GM18519 (cell line): ENCODE measurements around the gene CRAMP1.

Source experiments
- ATAC-seq: cut with Tn5 transposase; IDR thresholded peaks from one replicate; pipeline ENCODE4 v1.9.1; 2021; ENCODE audit warnings: mild to moderate bottlenecking, moderate library complexity; ENCODE audit not compliant: unreplicated experiment, low FRiP score

CRAMP1 gene

DNA sequence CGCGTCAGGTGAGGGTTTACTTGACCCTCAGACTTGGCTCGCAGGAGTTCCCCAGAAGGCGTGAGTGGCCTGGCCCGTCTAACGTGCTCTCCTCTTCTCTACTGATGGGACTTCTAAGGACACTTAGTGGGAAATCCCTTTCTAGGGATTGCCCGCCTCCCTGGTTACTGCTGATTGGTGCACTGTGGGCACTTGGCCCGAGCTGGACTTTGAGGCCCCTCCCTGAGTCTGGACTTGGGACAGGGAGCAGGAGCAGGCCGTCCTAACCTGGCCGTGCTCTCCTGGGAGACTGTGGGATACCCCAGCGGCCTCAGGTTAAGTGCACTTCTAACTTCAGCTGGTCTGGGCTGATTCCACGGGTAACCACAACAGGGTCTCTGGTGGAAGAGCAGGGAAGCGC, 15.0 kb upstream of the CRAMP1 start:
- ATAC-seq: no peak

DNA sequence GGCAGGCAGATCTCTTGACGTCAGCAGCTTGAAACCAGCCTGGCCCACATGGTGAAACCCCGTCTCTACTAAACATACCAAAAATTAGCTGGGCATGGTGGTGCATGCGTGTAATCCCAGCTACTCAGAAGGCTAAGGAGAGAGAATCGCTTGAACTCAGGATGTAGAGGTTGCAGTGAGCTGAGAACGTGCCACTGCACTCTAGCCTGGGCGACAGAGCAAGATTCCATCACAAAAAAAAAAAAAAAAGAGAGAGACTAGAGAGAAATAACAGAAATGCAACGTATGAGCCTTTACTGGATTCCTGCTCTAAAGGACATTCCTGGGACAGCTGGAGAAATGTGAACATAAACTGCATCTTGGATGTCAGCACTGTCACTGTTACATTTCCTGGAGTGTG, 11.1 kb upstream of the CRAMP1 start:
- ATAC-seq: no peak

DNA sequence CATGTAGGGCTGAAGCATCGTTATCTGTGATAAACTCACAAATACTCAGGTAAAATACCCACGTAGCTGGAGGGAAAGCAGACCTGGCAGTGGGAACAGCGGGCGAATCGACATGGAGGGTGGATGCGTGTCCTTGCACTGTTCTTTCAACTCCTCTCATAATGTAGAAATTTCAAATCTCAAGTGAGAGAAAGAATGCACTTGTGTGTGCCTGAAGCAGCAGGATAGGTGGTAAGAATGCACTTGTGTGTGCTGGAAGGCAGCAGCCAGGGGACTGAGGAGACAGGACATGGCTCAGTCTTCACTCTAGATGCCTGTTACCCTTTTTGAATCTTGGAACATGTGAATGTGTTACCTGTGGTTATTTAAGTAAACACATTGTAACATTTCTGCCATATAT, 10.7 kb upstream of the CRAMP1 start:
- ATAC-seq: no peak

DNA sequence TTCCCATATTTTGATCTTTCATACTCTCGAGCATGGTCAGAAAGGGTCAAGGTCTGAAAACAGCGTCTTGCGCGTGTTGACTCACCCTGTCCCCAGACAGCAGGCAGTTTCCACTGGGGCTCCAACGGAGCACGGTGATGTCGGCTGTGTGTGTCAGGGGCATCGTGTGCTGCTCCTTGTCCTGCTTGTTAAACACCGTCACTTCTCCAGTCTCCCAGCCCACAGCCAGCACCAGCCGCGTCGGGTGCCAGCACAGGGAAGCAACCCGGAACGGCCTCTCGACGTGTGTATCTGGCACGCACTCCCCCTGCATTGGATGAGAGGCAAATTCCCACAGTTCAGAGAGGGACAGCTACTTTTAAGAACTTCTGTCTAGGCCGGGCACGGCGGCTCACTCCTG, 9.9 kb upstream of the CRAMP1 start:
- no peak for ATAC-seq

- ATAC-seq: no peak
Measured at GRCh38 chr16:1606774-1607173, 5.4 kb upstream of the CRAMP1 start.

GRCh38 chr16:1607971-1608370, 4.2 kb upstream of the CRAMP1 start:
- no peak for ATAC-seq

DNA sequence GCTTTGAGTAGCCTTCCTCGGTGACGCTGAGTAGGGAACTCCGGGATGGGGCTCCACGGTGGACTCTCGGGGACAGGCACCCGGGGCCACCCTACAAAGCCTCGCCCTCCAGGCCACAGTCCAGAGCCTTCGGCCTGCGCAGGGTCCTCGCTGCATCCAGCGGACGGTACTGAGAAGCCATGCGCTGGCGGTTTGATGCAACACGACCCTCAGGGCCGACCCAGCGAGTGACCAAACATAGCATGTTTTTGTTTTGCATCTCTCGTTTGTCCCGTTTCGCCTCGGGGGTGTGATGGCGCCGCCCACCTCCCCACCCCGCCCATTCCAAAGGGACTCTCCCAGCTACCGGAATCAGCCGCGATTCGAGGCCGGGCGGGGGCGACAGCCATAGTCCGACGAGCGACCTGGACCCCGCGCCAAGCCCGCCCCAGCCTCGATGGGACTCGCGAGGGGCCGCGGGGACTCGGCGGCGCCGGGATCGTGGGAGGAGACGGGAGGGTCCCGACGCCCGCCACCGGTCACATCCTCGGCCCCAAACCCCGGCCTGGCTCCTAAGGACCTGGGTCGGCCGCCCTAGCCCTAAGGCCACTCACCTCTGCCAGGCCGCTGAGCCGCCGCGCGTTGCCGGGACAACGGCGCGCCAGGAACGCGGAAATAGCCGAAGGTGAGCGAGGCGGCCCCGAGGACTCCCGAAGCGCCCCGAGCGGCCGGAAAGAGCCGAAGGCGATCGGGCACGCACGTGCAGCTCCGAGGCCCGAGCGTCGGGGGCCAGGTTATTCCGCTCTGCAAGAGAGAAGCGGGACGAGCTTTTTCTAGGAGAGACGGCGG, 1.9 kb upstream of the CRAMP1 start:
- peak; percentile 27 for ATAC-seq

DNA sequence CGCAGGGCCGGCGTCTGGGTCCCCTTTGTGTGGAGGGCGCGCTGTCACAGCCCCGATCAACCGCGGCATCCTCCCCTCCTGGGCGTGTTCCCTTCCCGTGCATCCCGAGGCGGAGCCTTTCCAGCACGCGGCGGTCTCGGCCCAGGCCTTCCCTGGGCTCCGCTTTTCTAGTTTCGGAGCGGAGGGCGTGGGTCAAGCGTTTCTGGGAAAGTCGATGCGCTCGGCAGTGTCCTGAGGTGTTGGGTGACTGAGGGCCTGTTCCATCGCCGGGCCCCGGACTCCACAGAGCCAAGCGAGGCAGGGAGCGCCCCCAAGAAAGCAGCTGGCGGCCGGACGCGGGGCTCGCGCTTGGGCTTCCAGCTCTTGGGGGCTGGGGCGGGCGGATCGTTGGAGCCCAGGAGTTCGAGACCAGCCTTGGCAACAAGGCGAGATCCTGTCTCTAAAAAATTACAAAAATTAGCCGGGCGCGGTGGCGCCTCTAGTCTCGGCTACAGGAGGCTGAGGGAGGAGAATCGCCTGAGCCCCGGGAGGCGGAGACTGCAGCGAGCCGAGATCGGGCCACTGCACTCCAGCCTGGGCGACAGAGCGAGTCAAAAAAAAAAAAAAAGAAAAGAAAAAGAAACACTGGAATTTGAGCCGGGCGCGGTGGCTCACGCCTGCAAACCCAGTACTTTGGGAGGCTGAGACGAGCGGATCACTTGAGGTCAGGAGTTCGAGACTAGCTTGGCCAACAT, 1.1 kb upstream of the CRAMP1 start:
- no peak for ATAC-seq

DNA sequence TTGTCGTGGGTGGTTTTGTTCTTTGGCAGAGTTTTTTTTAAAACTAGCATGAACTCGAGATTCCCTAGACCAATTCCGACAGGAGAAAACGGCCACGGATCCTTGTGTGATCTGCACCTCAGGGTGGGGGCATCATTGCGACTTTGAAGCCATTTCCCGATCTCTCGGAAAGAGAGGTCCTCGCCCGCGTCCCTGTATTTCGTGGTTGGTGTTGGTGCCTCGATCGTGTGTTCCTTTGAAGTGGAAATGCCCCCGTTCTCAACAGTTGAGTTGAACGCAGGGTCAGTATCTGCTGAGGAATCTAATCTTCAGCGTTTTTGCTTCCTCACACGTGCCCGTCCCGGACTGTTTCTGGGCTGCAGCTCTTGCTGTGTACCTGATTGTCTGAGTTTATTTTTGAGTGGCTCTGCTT, 1.1 kb downstream of the CRAMP1 start:
- ATAC-seq: no peak

DNA sequence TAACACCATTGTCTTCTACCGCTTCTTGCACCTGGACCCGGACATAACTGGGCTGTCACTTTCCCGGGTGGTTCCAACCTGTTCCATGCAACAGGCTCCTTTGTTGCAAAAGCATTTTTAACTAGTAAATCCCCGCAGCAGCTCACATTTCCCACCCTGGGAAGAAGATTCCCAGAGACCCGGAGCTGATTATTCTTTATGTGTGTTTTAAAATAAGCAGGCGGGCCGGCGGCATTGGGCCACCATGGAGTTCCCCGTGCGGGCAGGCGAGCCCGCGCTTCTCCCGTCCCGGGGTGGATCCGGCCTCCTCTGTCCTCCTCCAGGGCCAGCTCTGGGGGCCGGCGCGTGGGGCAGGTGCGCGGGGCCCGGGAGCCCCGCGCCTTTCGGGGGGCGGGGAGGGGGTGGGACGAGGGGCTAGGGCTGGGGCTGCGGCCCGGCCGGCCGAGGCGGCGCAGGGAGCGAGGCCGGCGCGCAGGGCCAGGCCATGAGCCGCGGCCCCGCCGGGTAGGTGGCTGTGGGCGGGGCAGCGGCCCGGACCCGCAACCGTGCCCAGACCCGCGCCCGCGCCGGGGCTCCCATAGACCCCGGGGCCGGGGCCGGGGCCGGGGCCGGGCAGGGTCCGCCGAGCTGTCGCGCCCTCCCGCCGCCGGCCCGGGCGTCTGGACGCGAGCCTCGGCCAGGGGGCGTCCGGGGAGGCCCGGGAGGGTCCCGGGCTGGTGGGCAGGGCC, 1.7 kb downstream of the CRAMP1 start:
- ATAC-seq: no peak

GRCh38 chr16:1614456-1615102, 2.4 kb downstream of the CRAMP1 start:
- ATAC-seq: no peak

DNA sequence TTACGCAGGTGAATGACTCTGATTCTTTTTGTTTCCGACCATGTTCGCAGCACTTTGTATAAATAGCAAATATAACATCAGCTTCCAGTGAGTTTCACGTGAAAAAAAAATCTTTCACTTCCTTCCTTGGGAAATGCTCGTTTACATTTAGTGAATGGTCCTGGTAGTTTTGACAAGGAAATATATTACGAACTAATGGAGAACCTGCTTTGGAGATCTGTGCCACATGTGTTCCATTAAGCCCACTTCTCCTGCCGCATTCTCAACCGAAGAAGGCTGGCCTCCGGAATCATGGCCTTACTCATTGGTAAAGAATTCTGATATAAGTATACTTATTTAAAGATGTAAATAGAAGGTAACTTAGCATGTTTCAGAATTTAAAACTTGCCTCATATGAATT, 3.6 kb downstream of the CRAMP1 start:
- no peak for ATAC-seq

GRCh38 chr16:1619976-1620375, 7.8 kb downstream of the CRAMP1 start:
- no peak for ATAC-seq

DNA sequence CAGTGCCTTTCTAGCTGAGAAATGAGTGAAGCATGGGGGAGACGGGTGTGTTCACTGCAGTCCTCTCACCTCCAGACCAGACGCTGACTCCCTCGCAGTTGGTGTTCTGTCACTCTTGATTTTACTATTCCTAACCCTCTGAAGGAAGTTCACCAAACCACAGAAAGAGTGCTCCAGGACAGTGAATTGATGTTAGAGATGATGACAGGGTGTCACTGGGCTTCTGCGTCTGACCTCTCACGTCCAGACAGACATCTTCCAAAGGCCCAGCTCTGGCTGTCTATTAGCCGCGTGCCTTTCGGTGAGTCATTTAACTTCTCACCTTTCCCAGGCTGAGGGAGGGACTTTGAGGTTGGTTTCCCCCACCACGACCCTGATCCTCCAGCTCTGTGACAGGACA, 8.2 kb downstream of the CRAMP1 start:
- no peak for ATAC-seq

GRCh38 chr16:1621851-1622250, 9.7 kb downstream of the CRAMP1 start:
- no peak for ATAC-seq

DNA sequence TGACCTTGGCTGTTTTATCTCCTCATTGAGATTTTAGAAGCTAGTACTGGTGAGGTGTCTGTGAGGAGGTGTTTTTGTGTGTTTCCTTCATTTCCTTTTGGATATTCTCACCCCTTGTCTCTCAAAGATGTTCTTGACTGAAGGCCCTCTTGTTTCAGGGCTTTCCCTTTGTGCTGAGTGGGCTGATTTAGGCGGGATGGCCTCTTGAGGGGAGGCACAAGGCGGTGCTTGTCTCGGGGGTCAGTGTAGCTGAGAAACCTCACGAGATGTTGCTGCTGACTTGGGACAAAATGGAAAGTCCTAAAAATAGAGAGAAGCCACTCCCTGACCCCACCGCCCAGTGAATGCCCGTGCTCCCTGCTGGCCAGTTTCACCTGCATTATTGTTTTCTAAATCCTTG, 14.2 kb downstream of the CRAMP1 start:
- no peak for ATAC-seq

- ATAC-seq: no peak
Measured at GRCh38 chr16:1626776-1627175, 14.6 kb downstream of the CRAMP1 start.

DNA sequence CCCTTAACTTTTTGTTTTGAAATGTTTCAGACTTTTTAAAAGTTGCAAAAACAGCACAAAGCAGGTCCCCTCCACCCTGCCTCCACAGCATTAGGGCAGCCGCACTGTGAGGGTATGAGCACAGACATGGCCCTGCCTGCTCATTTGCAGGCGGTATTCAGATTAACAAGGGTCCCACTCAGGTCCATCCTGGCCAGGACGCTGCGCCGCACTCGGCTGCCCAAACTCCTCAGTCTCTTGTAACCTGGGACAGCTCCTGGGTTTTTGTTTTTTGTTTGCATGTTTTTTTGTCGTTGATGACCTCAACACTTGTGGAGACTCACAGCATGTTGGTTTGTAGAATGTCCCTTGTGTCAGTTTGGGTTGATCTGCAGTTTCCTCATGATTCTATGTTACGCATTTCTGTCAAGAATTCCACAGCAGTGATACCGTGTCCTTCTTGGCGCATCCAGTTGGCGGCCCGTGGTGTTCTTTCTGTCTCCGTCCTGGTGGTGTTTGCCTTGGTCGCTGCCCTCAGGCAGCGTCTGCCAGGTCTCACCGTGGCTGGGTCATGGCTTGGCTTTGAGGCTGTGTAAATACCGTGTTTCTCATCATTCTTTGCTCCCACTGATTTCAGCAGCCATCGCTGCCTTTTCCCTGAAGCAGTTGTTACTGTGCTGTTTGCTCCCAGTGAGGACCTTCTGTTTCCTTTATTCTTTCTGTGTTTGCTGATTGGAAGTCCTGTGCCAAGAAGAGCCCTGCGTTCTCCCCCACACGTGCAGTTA, 18.5 kb downstream of the CRAMP1 start:
- no peak for ATAC-seq

GRCh38 chr16:1631230-1631629, 19.1 kb downstream of the CRAMP1 start:
- no peak for ATAC-seq
